GM12878 (cell line): ENCODE data around the gene ABR. TPM values are rescaled to one million over a fixed set of nuclear protein-coding genes. Genes with fewer than 3 reads are reported as not detected.

ENCODE experiments used
- ATAC-seq: fragments of 200-7000 bp; cut with Tn5 transposase; 3 replicates; pipeline ENCODE4 v1.9.1; 2020; ENCODE audit warnings: mild to moderate bottlenecking, moderate library complexity
- BruUV-seq: library from RNA; stranded (reverse); fragments of 400-500 nt; replicated peaks from 2 replicates; lab custom pipeline; 2021; lab: Mats Ljungman, UMichigan
- CTCF ChIA-PET: fragments of 300-600 bp; sonication (Branson Sonifier 250); formaldehyde crosslinking; extraction: SDS; loops from one replicate; lab custom pipeline; 2021; ENCODE audit warnings: inconsistent platforms; lab: Yijun Ruan, JAX
- POLR2A ChIA-PET: fragments of 350-600 bp; formaldehyde crosslinking; extraction: SDS; loops from one replicate; lab custom pipeline; 2021; ENCODE audit warnings: inconsistent platforms; lab: Charles Lee
- RAD21 ChIA-PET: fragments of 300-600 bp; sonication (Branson Sonifier 250); formaldehyde crosslinking; loops from one replicate; lab custom pipeline; 2023; ENCODE audit warnings: antibody characterized with exemption; ENCODE audit not compliant: unreplicated experiment; lab: Charles Lee
- SMC1A ChIA-PET: fragments of 300-600 bp; sonication (Branson Sonifier 250); formaldehyde crosslinking; loops from one replicate; lab custom pipeline; 2023; ENCODE audit not compliant: unreplicated experiment, uncharacterized antibody; lab: Charles Lee
- DNase-seq: peaks from one replicate; pipeline ENCODE4 v3.0.0-alpha.2; 2011; ENCODE audit warnings: low read depth, low spot score
- FAIRE-seq: peaks from 3 replicates; lab custom pipeline; 2011; peaks lifted over from hg19 to GRCh38; lab: Jason Lieb, UNC
- H2AFZ ChIP-seq: 2 replicates; pipeline ENCODE4 v1.6.0; 2011; ENCODE audit warnings: low read depth, low read length, control low read depth; ENCODE audit not compliant: control insufficient read depth
- H3K27ac ChIP-seq: 2 replicates; pipeline ENCODE4 v1.5.1; 2011; ENCODE audit warnings: control low read depth; ENCODE audit not compliant: control insufficient read depth, insufficient read depth
- H3K27me3 ChIP-seq, 2 experiments: replicated peaks in 1 of 2; 2 replicates each; pipeline versions ENCODE4 v1.6.0 to v1.6.1; 2011; ENCODE audit warnings: low read length in 1 of 2; ENCODE audit not compliant: control insufficient read depth in 2 of 2, insufficient read depth in 2 of 2
- H3K36me3 ChIP-seq, 2 experiments: 2 replicates each; pipeline ENCODE4 v1.5.1; 2011; ENCODE audit warnings: low read length in 1 of 2; ENCODE audit not compliant: control insufficient read depth in 2 of 2, insufficient read depth in 2 of 2
- H3K4me1 ChIP-seq: 2 replicates; pipeline ENCODE4 v1.6.1; 2011; ENCODE audit warnings: mild to moderate bottlenecking, low read length, moderate library complexity, mixed read lengths; ENCODE audit not compliant: control insufficient read depth, insufficient read depth
- H3K4me2 ChIP-seq: 2 replicates; pipeline ENCODE4 v1.6.0; 2011; ENCODE audit warnings: control low read depth; ENCODE audit not compliant: control insufficient read depth, insufficient read depth
- H3K4me3 ChIP-seq: fragments of 200-600 bp; sonication (generic); 2 replicates; pipeline ENCODE4 v1.5.1; 2016
- H3K79me2 ChIP-seq: 2 replicates; pipeline ENCODE4 v1.6.0; 2011; ENCODE audit warnings: low read length; ENCODE audit not compliant: control insufficient read depth, insufficient read depth
- H3K9ac ChIP-seq: 2 replicates; pipeline ENCODE4 v1.8.0; 2011; ENCODE audit warnings: low read length, control low read depth, mixed read lengths; ENCODE audit not compliant: control insufficient read depth, insufficient read depth
- H3K9me3 ChIP-seq: replicated peaks from 3 replicates; pipeline ENCODE4 v1.5.1; 2011; ENCODE audit warnings: mild to moderate bottlenecking, low read length; ENCODE audit not compliant: control insufficient read depth, insufficient read depth
- H4K20me1 ChIP-seq: 2 replicates; pipeline ENCODE4 v1.6.0; 2011; ENCODE audit not compliant: control insufficient read depth, insufficient read depth
- EP300 ChIP-seq, 2 experiments: fragments of 150-350 bp in 1 of 2; IDR thresholded peaks; 2 replicates each; pipeline ENCODE4 v1.6.1; 2011 to 2012; ENCODE audit warnings: low read depth in 2 of 2, low read length in 2 of 2, borderline replicate concordance in 1 of 2, improper control_type of control experiment in 1 of 2, inconsistent platforms in 1 of 2; ENCODE audit not compliant: control insufficient read depth in 1 of 2
- HDAC2 ChIP-seq: fragments of 200-600 bp; sonication (generic); IDR thresholded peaks from 2 replicates; pipeline ENCODE4 v1.6.1; 2017
- MYB ChIP-seq: fragments of 150-350 bp; IDR thresholded peaks from 2 replicates; pipeline ENCODE4 v1.6.1; 2014; ENCODE audit warnings: mild to moderate bottlenecking, low read depth, low read length, borderline replicate concordance
- NR2F1 ChIP-seq: fragments of 450-650 bp; conservative IDR thresholded peaks from 2 replicates; pipeline ENCODE4 v1.6.1; 2017; ENCODE audit warnings: mild to moderate bottlenecking
- POLR2AphosphoS5 ChIP-seq: IDR thresholded peaks from 2 replicates; pipeline ENCODE4 v1.6.1; 2011; ENCODE audit warnings: mild to moderate bottlenecking, low read length, inconsistent platforms
- RB1 ChIP-seq: fragments of 450-650 bp; formaldehyde crosslinking; IDR thresholded peaks from 2 replicates; pipeline ENCODE4 v1.6.1; 2017; ENCODE audit warnings: mild to moderate bottlenecking, borderline replicate concordance
- SREBF1 ChIP-seq: IDR thresholded peaks from 2 replicates; pipeline ENCODE4 v1.6.1; 2012; ENCODE audit warnings: mild to moderate bottlenecking, low read length
- SREBF2 ChIP-seq: IDR thresholded peaks from 2 replicates; pipeline ENCODE4 v1.6.1; 2012; ENCODE audit warnings: mild to moderate bottlenecking, low read length
- TBL1XR1 ChIP-seq: IDR thresholded peaks from 2 replicates; pipeline ENCODE4 v1.6.1; 2012; ENCODE audit warnings: low read depth, low read length, improper control_type of control experiment
- ZNF274 ChIP-seq: IDR thresholded peaks from one replicate; pipeline ENCODE4 v1.8.0; 2011; ENCODE audit not compliant: insufficient read length, insufficient read depth
- WGBS: methylation state at CpG from one replicate; pipeline ENCODE4 v1.1.6; 2016; ENCODE audit warnings: low lambda C conversion rate; ENCODE audit not compliant: insufficient replicate concordance, insufficient coverage; ENCODE audit errors: missing lambda C conversion rate; 5-methylcytosine and 5-hydroxymethylcytosine counted together
- in situ Hi-C: fragments of 300-500 bp; cut with MboI; formaldehyde crosslinking; loops from 9 replicates; pipeline ENCODE4 v1.14.3; 2018; ENCODE audit warnings: mixed read lengths
- intact Hi-C: fragments of 100-400 bp; cut with micrococcal nuclease; formaldehyde crosslinking; loops from one replicate; pipeline ENCODE4 v1.14.2; 2022; ENCODE audit not compliant: unreplicated experiment
- polyA plus RNA-seq, 11 experiments: library from polyadenylated mRNA; depleted of rRNA in 4 of 11; unstranded in 6 of 11; stranded (reverse) in 5 of 11; fragments of >200 nt; fragmentation: Nextera tagmentation in 4 of 11; fragmentation: Illumina TruSeq in 1 of 11; extraction: Ambion mirVana in 4 of 11; extraction: Trizol in 1 of 11; gene quantifications; 1 replicate in 1 of 11; 2 replicates in 10 of 11; pipeline versions ENCODE4 v1.2.1 to v1.2.3, GENCODE V29; 2011 to 2016; ENCODE audit warnings: inconsistent platforms in 2 of 11, missing spikeins in 2 of 11, low read depth in 1 of 11
- total RNA-seq, 4 experiments: library from RNA; depleted of rRNA in 3 of 4; stranded (reverse); fragments of >200 nt in 3 of 4; fragmentation: Illumina TruSeq in 1 of 4; extraction: Trizol in 1 of 4; gene quantifications; 2 replicates each; pipeline versions ENCODE4 v1.2.1 to v1.2.3, GENCODE V29; 2013 to 2021
- TF ChIP-seq, protein P1 (sequence below): fragments of 450-650 bp; IDR thresholded peaks from 2 replicates; pipeline ENCODE4 v1.6.1; 2016; ENCODE audit warnings: mild to moderate bottlenecking, moderate library complexity, borderline replicate concordance
- TF ChIP-seq, protein P2 (sequence below): fragments of 450-650 bp; IDR thresholded peaks from 2 replicates; pipeline ENCODE4 v1.6.1; 2016; ENCODE audit warnings: mild to moderate bottlenecking
- TF ChIP-seq, protein P3 (sequence below): fragments of 450-650 bp; IDR thresholded peaks from 2 replicates; pipeline ENCODE4 v1.6.1; 2017; ENCODE audit warnings: low read depth, mild to moderate bottlenecking, moderate library complexity
- TF ChIP-seq, protein P4 (sequence below): IDR thresholded peaks from 2 replicates; pipeline ENCODE4 v1.6.1; 2012; ENCODE audit warnings: low read length, inconsistent platforms

Gene ABR
- total and polyA plus RNA-seq, 10 of the 15 experiments (the other 5 are each of a cell fraction or from before 2014, with no cell fraction given) = 1.4 to 112 (median 30.0) TPM

DNA sequence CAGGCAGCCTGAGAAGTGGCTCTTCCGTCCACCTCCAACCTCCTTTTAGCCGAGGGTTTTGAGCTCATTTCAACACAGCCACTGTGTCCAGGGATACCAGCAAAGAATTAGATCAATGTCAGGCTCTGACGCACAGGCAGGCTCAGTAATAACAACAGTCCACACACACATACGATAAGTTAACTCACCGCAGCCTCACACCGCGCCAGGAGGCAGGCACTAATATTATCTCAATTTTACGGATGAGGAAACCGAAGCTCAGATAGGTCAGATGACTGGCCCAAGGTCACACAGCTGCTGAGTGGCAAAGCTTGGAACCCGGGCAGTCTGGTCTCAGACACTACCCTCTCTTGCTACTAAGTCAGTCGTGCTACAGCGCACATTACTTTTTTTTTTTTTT lies 22.9 kb downstream of the ABR start (continued):
- no peak for TF ChIP-seq POLR2AphosphoS5
- no peak for TF ChIP-seq SREBF1
- TF ChIP-seq, protein P1, sequence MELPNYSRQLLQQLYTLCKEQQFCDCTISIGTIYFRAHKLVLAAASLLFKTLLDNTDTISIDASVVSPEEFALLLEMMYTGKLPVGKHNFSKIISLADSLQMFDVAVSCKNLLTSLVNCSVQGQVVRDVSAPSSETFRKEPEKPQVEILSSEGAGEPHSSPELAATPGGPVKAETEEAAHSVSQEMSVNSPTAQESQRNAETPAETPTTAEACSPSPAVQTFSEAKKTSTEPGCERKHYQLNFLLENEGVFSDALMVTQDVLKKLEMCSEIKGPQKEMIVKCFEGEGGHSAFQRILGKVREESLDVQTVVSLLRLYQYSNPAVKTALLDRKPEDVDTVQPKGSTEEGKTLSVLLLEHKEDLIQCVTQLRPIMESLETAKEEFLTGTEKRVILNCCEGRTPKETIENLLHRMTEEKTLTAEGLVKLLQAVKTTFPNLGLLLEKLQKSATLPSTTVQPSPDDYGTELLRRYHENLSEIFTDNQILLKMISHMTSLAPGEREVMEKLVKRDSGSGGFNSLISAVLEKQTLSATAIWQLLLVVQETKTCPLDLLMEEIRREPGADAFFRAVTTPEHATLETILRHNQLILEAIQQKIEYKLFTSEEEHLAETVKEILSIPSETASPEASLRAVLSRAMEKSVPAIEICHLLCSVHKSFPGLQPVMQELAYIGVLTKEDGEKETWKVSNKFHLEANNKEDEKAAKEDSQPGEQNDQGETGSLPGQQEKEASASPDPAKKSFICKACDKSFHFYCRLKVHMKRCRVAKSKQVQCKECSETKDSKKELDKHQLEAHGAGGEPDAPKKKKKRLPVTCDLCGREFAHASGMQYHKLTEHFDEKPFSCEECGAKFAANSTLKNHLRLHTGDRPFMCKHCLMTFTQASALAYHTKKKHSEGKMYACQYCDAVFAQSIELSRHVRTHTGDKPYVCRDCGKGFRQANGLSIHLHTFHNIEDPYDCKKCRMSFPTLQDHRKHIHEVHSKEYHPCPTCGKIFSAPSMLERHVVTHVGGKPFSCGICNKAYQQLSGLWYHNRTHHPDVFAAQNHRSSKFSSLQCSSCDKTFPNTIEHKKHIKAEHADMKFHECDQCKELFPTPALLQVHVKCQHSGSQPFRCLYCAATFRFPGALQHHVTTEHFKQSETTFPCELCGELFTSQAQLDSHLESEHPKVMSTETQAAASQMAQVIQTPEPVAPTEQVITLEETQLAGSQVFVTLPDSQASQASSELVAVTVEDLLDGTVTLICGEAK = no peak
- no peak for TF ChIP-seq ZNF274
- no peak for TF ChIP-seq HDAC2

DNA sequence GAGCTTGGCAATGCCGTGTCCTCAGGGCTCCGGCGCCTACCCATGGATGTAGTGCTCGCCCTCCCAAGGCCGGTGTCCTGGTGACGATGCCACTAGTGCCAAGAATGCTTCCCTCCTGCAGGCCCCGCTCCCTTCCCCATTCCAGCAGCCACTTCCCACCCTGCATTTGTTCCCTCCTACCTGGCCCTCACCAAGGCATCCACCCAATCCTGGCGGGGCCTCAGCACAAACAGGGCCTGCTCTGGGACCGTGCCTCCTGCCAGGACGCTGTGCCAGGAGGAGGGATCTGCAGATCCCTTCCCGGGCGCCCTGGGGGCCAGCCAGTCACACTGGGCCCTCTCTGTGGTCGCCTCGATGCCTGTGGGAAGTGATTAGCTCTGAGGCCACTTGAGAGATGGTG lies 25.1 kb downstream of the ABR start:
- no TSS peak for BruUV-seq
- Histone ChIP-seq H3K27ac (no peak overlapping the region), H3K9ac (no peak overlapping the region), H3K4me3 (no peak overlapping the region), H2AFZ (no peak overlapping the region), H3K4me1 (no peaks in the 10 kb centered on the region), H3K9me3 (no peaks in the 10 kb centered on the region; the same call in 2 of the 3 replicates), H3K4me2 (no peak overlapping the region), H4K20me1 (no peaks in the 10 kb centered on the region), H3K27me3 (no peaks in the 10 kb centered on the region), H3K36me3 (peaks cover 2 to 4% of the 10 kb centered on the region in 2 experiments; a peak in 3 of 4 replicates), H3K79me2 (no peaks in the 10 kb centered on the region; the same call in none of the 2 replicates)
- POLR2A ChIA-PET = no interaction called here
- SMC1A ChIA-PET = no interaction called here
- no peak for DNase-seq
- WGBS = 89% methylated on average over 14 of the region's 14 CpGs
- ATAC-seq = no peak
- intact Hi-C loops (no loop called here), in situ Hi-C loops (no loop called here)
- FAIRE-seq = no peak
- RAD21 ChIA-PET = no interaction called here
- CTCF ChIA-PET = no interaction called here
- no peak for TF ChIP-seq RB1
- no peak for TF ChIP-seq NR2F1
- TF ChIP-seq EP300 (IDR thresholded peaks at IDR 0.05; ENCODE audit: borderline replicate concordance in 1 of 2, control insufficient read depth in 1 of 2, low read depth in 2 of 2, low read length in 2 of 2) = no peak
- TF ChIP-seq TBL1XR1 = no peak
- TF ChIP-seq, protein P2, sequence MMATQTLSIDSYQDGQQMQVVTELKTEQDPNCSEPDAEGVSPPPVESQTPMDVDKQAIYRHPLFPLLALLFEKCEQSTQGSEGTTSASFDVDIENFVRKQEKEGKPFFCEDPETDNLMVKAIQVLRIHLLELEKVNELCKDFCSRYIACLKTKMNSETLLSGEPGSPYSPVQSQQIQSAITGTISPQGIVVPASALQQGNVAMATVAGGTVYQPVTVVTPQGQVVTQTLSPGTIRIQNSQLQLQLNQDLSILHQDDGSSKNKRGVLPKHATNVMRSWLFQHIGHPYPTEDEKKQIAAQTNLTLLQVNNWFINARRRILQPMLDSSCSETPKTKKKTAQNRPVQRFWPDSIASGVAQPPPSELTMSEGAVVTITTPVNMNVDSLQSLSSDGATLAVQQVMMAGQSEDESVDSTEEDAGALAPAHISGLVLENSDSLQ = no peak
- TF ChIP-seq SREBF2 = no peak
- no peak for TF ChIP-seq MYB
- TF ChIP-seq, protein P3, sequence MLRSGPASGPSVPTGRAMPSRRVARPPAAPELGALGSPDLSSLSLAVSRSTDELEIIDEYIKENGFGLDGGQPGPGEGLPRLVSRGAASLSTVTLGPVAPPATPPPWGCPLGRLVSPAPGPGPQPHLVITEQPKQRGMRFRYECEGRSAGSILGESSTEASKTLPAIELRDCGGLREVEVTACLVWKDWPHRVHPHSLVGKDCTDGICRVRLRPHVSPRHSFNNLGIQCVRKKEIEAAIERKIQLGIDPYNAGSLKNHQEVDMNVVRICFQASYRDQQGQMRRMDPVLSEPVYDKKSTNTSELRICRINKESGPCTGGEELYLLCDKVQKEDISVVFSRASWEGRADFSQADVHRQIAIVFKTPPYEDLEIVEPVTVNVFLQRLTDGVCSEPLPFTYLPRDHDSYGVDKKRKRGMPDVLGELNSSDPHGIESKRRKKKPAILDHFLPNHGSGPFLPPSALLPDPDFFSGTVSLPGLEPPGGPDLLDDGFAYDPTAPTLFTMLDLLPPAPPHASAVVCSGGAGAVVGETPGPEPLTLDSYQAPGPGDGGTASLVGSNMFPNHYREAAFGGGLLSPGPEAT = no peak
- TF ChIP-seq, protein P4, sequence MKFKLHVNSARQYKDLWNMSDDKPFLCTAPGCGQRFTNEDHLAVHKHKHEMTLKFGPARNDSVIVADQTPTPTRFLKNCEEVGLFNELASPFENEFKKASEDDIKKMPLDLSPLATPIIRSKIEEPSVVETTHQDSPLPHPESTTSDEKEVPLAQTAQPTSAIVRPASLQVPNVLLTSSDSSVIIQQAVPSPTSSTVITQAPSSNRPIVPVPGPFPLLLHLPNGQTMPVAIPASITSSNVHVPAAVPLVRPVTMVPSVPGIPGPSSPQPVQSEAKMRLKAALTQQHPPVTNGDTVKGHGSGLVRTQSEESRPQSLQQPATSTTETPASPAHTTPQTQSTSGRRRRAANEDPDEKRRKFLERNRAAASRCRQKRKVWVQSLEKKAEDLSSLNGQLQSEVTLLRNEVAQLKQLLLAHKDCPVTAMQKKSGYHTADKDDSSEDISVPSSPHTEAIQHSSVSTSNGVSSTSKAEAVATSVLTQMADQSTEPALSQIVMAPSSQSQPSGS = no peak
